Prostate gland (tissue), 2 donors: Measurements from ENCODE around the gene SF3A2. TPM values are rescaled to one million over a fixed set of nuclear protein-coding genes. Genes with fewer than 3 reads are reported as not detected.

Source experiments
- DNase-seq: peaks from one replicate; pipeline ENCODE4 v3.0.0-alpha.2; 2019; ENCODE audit warnings: low spot score
- H3K27ac ChIP-seq, 2 donors: fragments of 200-600 bp; sonication (generic); 2 replicates each; pipeline ENCODE4 v1.5.1; 2017 to 2019
- H3K27me3 ChIP-seq: fragments of 200-600 bp; sonication (generic); replicated peaks from 2 replicates; pipeline ENCODE4 v1.5.1; 2019; ENCODE audit not compliant: insufficient read depth
- H3K36me3 ChIP-seq, 2 donors: fragments of 200-600 bp; sonication (generic); 1 replicate in 1 of 2; 2 replicates in 1 of 2; pipeline versions ENCODE4 v1.5.1 to v1.8.1; 2017 to 2019
- H3K4me1 ChIP-seq: fragments of 200-600 bp; sonication (generic); replicated peaks from 2 replicates; pipeline ENCODE4 v1.5.1; 2019
- H3K4me3 ChIP-seq, 2 donors: fragments of 200-600 bp; sonication (generic); 2 replicates each; pipeline ENCODE4 v1.5.1; 2017 to 2019
- H3K9me3 ChIP-seq: fragments of 200-600 bp; sonication (generic); 2 replicates; pipeline ENCODE4 v1.5.1; 2017
- POLR2A ChIP-seq: fragments of 450-650 bp; IDR thresholded peaks from one replicate; pipeline ENCODE4 v1.6.1; 2016; ENCODE audit warnings: antibody characterized with exemption, mild to moderate bottlenecking
- POLR2AphosphoS5 ChIP-seq: sonication (generic); formaldehyde crosslinking; IDR thresholded peaks from one replicate; pipeline ENCODE4 v1.6.1; 2017; ENCODE audit warnings: antibody characterized with exemption
- WGBS: methylation state at CpG from one replicate; pipeline ENCODE4 v1.1.5; 2018; 5-methylcytosine and 5-hydroxymethylcytosine counted together
- intact Hi-C: fragments of 100-400 bp; cut with DNase I; formaldehyde crosslinking; loops from one replicate; pipeline ENCODE4 v1.14.2; 2022
- total RNA-seq, 2 donors: library from RNA; depleted of rRNA; stranded (reverse); fragments of >200 nt; gene quantifications; one replicate each; pipeline ENCODE4 v1.1.0, GENCODE V29; 2016
- TF ChIP-seq, protein P1 (sequence below), 4 experiments: fragments of 200-600 bp in 2 of 4; fragments of 450-650 bp in 2 of 4; sonication (generic) in 2 of 4; IDR thresholded peaks; 1 replicate in 3 of 4; 2 replicates in 1 of 4; pipeline ENCODE4 v1.5.1; 2016 to 2019; ENCODE audit warnings: antibody characterized with exemption in 4 of 4, mild to moderate bottlenecking in 2 of 4, moderate library complexity in 2 of 4

SF3A2 gene
- total RNA-seq, 2 donors from 2014 or later: 31.9 to 113 TPM

DNA sequence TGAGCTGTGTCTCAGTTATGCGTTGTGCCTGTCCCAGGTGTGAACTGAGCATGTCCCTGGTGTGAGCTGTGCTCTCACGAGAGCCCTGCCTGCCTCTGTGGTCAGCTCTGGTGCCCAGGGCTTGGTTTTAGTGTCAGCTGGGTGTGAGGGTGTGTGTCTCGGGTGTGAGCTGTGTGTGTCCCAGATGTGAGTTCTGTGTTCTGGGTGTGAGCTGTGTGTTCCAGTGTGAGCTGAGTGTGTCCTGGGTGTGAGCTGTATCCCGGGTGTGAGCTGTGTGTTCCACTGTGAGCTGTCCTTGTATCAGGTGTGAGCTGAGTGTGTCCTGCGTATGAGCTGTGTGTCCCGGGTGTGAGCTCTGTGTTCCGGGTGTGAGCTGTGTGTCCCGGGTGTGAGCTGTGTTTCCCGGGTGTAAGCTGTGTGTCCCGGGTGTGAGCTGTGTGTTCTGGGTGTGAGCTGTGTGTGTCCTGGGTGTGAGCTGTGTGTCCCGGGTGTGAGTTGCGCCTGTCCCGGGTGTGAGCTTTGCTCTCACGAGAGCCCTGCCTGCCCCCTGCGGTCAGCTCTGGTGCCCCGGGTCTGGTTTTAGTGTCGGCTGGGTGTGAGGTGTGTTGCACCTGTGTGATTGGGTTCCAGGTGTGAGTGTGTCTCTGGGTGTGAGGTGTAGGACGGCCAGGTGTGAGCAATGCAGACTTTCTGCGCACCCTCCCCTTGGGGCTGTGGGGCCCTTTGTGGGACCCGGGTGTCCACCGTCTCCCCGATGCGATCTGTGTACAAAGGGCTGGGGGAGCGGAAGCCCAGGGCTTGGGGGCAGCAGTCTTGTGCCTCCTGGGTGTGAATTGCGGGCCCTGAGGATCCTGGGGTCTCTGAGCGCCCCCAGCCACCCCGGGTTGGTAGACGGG, 52.4 kb downstream of the SF3A2 start:
- H3K9me3 ChIP-seq: no peaks in the 10 kb centered on the region
- no peak for DNase-seq
- peaks cover 20% of the 10 kb centered on the region for H3K4me1 ChIP-seq
- WGBS: 60% methylated on average over 27 of the region's 28 CpGs
- no peak for TF ChIP-seq POLR2AphosphoS5
- TF ChIP-seq, protein P1, sequence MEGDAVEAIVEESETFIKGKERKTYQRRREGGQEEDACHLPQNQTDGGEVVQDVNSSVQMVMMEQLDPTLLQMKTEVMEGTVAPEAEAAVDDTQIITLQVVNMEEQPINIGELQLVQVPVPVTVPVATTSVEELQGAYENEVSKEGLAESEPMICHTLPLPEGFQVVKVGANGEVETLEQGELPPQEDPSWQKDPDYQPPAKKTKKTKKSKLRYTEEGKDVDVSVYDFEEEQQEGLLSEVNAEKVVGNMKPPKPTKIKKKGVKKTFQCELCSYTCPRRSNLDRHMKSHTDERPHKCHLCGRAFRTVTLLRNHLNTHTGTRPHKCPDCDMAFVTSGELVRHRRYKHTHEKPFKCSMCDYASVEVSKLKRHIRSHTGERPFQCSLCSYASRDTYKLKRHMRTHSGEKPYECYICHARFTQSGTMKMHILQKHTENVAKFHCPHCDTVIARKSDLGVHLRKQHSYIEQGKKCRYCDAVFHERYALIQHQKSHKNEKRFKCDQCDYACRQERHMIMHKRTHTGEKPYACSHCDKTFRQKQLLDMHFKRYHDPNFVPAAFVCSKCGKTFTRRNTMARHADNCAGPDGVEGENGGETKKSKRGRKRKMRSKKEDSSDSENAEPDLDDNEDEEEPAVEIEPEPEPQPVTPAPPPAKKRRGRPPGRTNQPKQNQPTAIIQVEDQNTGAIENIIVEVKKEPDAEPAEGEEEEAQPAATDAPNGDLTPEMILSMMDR (IDR thresholded peaks at IDR 0.05): no peak
- no peak for TF ChIP-seq POLR2A
- intact Hi-C loops: no loop called here
- peaks cover 13% of the 10 kb centered on the region for H3K27me3 ChIP-seq
- no peak overlapping the region for H3K27ac ChIP-seq
- no peak overlapping the region for H3K4me3 ChIP-seq
- H3K36me3 ChIP-seq: no peaks in the 10 kb centered on the region

DNA sequence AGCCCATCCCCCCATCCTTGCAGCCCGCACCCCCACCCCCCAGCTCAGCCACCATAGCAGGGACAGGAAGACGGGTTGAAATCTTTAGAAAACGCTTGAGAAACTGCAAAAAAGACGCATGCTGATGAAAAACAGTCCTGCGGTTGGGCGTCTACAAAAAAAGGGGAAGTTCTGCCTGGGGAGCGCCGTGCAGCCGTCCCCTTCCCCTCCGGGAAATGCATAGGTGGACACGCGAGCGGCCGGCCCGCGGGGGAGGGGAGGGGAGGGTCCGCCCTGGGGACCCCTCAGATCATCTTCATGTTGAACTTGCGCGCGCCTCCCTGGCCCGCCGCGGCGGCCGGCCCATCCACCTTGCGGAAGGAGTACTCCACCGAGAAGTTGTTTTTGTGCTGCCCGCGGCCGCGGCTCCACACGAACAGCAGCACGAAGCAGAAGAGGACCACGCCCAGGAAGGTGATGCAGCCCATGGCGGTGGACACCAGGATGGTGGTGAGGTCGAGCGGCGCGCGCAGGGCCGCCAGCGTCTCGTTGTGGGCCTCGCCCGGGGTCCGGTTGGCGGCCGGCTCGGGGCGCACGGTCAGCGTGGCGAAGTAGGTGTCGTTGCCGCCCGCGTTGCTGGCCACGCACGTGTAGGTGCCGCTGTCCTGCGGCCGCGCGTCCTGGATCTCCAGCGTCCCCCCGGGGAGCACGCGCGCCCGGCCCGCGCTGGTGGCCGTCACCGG, 53.3 kb downstream of the SF3A2 start:
- Histone ChIP-seq H3K4me1 (peaks cover 20% of the 10 kb centered on the region), H3K9me3 (no peaks in the 10 kb centered on the region), H3K36me3 (no peaks in the 10 kb centered on the region), H3K27me3 (peaks cover 13% of the 10 kb centered on the region), H3K4me3 (peak overlapping the region; percentile 12 to 22), H3K27ac (no peak overlapping the region)
- DNase-seq: no peak
- TF ChIP-seq POLR2AphosphoS5 (no peak), POLR2A (no peak)
- TF ChIP-seq, protein P1 (IDR thresholded peaks at IDR 0.05): no peak
- WGBS: 3% methylated on average over 37 of the region's 74 CpGs
- intact Hi-C loops: no loop called here

DNA sequence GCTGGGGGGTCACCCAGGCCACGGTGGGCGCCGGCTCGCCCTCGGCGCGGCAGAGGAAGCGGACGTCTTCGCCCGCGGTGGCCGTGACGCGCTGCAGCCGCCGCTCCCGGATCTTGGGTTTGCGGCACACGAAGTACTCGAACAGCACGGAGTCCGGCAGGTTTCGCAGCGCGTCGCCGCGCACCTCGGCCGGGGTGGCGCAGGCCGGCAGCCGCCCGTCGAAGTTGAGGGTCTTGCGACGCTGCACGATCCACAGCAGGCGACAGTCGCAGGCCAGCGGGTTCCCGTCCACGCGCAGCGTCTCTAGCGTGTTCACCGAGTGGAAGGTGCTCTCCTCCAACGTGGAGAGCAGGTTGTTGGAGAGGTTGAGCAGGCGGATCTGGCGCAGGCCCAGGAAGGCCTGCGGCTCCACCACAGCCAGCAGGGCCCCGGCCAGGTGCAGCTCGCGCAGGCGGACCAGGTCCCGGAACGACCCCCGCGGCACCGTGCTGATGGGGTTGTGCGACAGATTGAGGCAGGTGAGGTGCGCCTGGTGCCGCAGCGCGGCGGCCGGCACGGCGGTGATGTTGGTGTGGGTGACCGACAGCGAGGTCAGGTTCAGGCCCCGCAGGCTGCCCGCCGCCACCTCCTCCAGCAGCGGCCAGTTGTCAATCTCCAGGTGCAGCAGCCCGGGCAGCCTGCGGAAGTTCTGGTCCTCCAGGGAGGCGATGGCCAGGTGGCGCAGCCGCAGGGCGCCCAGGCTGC, 54.0 kb downstream of the SF3A2 start:
- H3K4me1 ChIP-seq: peaks cover 20% of the 10 kb centered on the region
- H3K27ac ChIP-seq: no peak overlapping the region
- H3K27me3 ChIP-seq: peaks cover 13% of the 10 kb centered on the region
- no peaks in the 10 kb centered on the region for H3K9me3 ChIP-seq
- DNase-seq: no peak
- TF ChIP-seq POLR2A (no peak), POLR2AphosphoS5 (no peak)
- TF ChIP-seq, protein P1 (IDR thresholded peaks at IDR 0.05): no peak
- H3K36me3 ChIP-seq: no peaks in the 10 kb centered on the region
- 2% methylated on average over 34 of the region's 82 CpGs for WGBS
- intact Hi-C loops: no loop called here
- peak overlapping the region; percentile 12 to 22 for H3K4me3 ChIP-seq

DNA sequence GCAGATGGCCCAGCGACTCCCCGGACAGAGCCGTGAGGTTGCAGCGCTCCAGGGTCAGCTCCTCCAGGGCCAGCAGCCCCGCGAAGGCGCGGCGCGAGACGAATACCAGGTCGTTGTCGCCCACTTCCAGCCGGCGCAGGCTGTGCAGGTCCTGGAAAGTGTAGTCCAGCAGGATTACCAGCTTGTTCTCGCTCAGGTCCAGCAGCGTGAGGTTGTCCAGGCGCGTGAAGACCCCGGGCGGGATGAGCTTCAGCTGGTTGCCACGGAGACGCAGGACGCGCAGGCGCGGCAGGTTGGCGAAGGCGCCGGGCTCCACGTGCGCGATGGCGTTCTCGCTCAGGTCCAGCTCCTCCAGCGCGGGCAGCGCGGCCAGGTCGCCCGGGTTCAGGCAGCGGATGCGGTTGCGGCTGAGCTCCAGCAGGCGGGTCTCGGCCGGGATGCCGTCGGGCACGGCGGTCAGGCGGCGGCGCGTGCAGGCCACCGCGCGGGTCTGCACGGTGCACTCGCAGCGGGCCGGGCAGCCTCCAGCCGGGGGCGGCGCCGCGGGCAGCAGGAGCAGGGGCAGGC, 54.6 kb downstream of the SF3A2 start:
- intact Hi-C loops: no loop called here
- no peak for DNase-seq
- peak overlapping the region in 1 of 2 donors; percentile 22 for H3K4me3 ChIP-seq
- peaks cover 20% of the 10 kb centered on the region for H3K4me1 ChIP-seq
- WGBS: 20% methylated on average over 35 of the region's 67 CpGs
- no peaks in the 10 kb centered on the region for H3K9me3 ChIP-seq
- H3K27ac ChIP-seq: no peak overlapping the region
- peaks cover 18% of the 10 kb centered on the region for H3K27me3 ChIP-seq
- no peaks in the 10 kb centered on the region for H3K36me3 ChIP-seq
- TF ChIP-seq, protein P1 (IDR thresholded peaks at IDR 0.05): no peak
- TF ChIP-seq POLR2A (no peak), POLR2AphosphoS5 (no peak)
